ENCODE measurements around the gene PDE1A.

GRCh38 chr2:182324665-182325064 lies 102.2 kb downstream of the PDE1A start:
- no peak for TF ChIP-seq TAF1 (IDR thresholded peaks at IDR 0.05; ENCODE audit: borderline replicate concordance, low read depth, low read length)
- no peak for TF ChIP-seq EZH2phosphoT487 (IDR thresholded peaks at IDR 0.05; ENCODE audit: borderline replicate concordance, low read depth)
- TF ChIP-seq TCF12 (IDR thresholded peaks at IDR 0.05), result no peak
- TF ChIP-seq, protein P1, sequence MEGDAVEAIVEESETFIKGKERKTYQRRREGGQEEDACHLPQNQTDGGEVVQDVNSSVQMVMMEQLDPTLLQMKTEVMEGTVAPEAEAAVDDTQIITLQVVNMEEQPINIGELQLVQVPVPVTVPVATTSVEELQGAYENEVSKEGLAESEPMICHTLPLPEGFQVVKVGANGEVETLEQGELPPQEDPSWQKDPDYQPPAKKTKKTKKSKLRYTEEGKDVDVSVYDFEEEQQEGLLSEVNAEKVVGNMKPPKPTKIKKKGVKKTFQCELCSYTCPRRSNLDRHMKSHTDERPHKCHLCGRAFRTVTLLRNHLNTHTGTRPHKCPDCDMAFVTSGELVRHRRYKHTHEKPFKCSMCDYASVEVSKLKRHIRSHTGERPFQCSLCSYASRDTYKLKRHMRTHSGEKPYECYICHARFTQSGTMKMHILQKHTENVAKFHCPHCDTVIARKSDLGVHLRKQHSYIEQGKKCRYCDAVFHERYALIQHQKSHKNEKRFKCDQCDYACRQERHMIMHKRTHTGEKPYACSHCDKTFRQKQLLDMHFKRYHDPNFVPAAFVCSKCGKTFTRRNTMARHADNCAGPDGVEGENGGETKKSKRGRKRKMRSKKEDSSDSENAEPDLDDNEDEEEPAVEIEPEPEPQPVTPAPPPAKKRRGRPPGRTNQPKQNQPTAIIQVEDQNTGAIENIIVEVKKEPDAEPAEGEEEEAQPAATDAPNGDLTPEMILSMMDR (IDR thresholded peaks at IDR 0.05), result no peak
- TF ChIP-seq RAD21 (IDR thresholded peaks at IDR 0.05; ENCODE audit: low read length), result no peak
- TF ChIP-seq CHD2 (IDR thresholded peaks at IDR 0.05; ENCODE audit: low read length, partially characterized antibody), result no peak
- no peak for TF ChIP-seq POLR2AphosphoS5 (IDR thresholded peaks at IDR 0.05; ENCODE audit: low read depth, low read length)
- TF ChIP-seq, protein P2, sequence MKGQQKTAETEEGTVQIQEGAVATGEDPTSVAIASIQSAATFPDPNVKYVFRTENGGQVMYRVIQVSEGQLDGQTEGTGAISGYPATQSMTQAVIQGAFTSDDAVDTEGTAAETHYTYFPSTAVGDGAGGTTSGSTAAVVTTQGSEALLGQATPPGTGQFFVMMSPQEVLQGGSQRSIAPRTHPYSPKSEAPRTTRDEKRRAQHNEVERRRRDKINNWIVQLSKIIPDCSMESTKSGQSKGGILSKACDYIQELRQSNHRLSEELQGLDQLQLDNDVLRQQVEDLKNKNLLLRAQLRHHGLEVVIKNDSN (IDR thresholded peaks at IDR 0.05; ENCODE audit: borderline replicate concordance, low read depth), result no peak
- TF ChIP-seq, protein P3, sequence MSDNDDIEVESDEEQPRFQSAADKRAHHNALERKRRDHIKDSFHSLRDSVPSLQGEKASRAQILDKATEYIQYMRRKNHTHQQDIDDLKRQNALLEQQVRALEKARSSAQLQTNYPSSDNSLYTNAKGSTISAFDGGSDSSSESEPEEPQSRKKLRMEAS (IDR thresholded peaks at IDR 0.05; ENCODE audit: low read depth), result no peak
- no peak for TF ChIP-seq NFIC (IDR thresholded peaks at IDR 0.05; ENCODE audit: borderline replicate concordance)

All from SK-N-SH (cell line).